Keratinocyte (primary cell): Measurements from ENCODE around the gene CPA4.

Source experiments
- CTCF ChIP-seq, 3 experiments: IDR thresholded peaks in 1 of 3; conservative IDR thresholded peaks in 1 of 3; optimal IDR thresholded peaks in 1 of 3; 2 replicates in 2 of 3; 3 replicates in 1 of 3; pipeline versions ENCODE3 to v1.5.1; 2011; ENCODE audit warnings: low read length in 3 of 3, mild to moderate bottlenecking in 3 of 3, moderate library complexity in 2 of 3, control low read depth in 1 of 3, inconsistent platforms in 1 of 3; ENCODE audit not compliant: insufficient read depth in 2 of 3; ENCODE audit errors: extremely low read depth in 1 of 3
- EZH2 ChIP-seq: IDR thresholded peaks from one replicate; pipeline ENCODE4 v1.6.1; 2012; ENCODE audit warnings: inconsistent platforms, mild to moderate bottlenecking, low read length, moderate library complexity

GRCh38 chr7:130263130-130263529 lies 29.8 kb upstream of the CPA4 start:
- TF ChIP-seq EZH2 (no peak), CTCF (optimal IDR thresholded peaks at IDR 0.05 in 1 of 3, IDR thresholded peaks at IDR 0.05 in 1 of 3, conservative IDR thresholded peaks at IDR 0.05 in 1 of 3; ENCODE audit: extremely low read depth in 1 of 3, insufficient read depth in 2 of 3, low read length in 3 of 3) (no peak)
